Thyroid gland (tissue), 4 donors: Measurements from ENCODE around the gene LMTK2.

ENCODE experiments used
- CTCF ChIP-seq, 6 experiments: fragments of 200-600 bp in 3 of 6; fragments of 450-650 bp in 3 of 6; sonication (generic) in 3 of 6; IDR thresholded peaks; one replicate each; pipeline ENCODE4 v1.5.1; 2016 to 2019; ENCODE audit warnings: antibody characterized with exemption in 6 of 6, mild to moderate bottlenecking in 2 of 6, inconsistent platforms in 1 of 6, moderate library complexity in 1 of 6
- POLR2A ChIP-seq, 2 donors: fragments of 450-650 bp; IDR thresholded peaks; one replicate each; pipeline ENCODE4 v1.6.1; 2017; ENCODE audit warnings: antibody characterized with exemption in 2 of 2, mild to moderate bottlenecking in 2 of 2, moderate library complexity in 1 of 2

DNA sequence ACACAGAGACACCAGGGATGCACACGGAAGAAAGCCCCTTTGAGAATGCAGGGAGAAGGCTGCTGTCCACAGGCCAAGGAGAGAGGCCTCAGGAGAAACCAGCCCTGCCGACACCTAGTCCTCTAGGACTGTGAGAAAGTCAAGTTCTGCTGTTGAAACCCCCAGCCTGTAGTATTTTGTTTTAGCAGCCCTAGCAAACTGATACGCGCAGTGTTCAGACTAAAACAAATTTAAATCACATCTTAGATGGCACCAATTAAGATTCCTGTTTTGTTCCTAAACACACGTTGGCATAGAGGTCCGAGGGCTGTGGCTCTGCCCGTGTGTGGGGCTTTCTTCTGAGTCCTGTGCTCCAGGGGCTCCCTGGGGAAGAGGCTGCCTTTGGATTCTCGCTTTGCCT, 21.7 kb downstream of the LMTK2 start:
- no peak for TF ChIP-seq CTCF (IDR thresholded peaks at IDR 0.05)
- no peak for TF ChIP-seq POLR2A (IDR thresholded peaks at IDR 0.05)
